GM18526 (cell line): Measurements from ENCODE around the gene PCDH15.

ENCODE experiments used
- POLR2A ChIP-seq: IDR thresholded peaks from 3 replicates; pipeline ENCODE4 v1.6.1; 2011; ENCODE audit not compliant: insufficient read length; ENCODE audit errors: extremely low read depth

PCDH15 gene

GRCh38 chr10:54749623-54750022, 51.4 kb downstream of the PCDH15 start:
- TF ChIP-seq POLR2A, result no peak

- TF ChIP-seq POLR2A, result no peak
These were observed 55.6 kb downstream of the PCDH15 start for GRCh38 chr10:54745436-54745835.

GRCh38 chr10:54742416-54742815, 58.6 kb downstream of the PCDH15 start:
- no peak for TF ChIP-seq POLR2A

DNA sequence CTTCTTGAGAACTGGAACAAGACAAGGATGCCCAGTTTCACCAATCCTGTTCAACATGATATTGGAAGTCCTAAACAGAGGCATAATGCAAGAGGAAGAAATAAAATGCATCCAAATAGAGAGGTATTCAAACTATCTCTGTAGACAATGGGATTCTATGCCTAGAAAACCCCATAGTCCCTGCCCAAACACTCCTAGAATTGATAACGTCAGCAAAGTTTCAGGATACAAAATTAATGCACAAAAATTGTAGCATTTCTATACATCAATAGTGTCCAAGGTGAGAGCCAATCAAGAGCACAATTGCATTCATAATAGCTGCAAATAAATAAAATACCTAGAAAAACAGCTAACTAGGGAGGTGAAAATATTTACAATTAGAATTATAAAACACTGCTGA, 72.5 kb downstream of the PCDH15 start:
- no peak for TF ChIP-seq POLR2A

DNA sequence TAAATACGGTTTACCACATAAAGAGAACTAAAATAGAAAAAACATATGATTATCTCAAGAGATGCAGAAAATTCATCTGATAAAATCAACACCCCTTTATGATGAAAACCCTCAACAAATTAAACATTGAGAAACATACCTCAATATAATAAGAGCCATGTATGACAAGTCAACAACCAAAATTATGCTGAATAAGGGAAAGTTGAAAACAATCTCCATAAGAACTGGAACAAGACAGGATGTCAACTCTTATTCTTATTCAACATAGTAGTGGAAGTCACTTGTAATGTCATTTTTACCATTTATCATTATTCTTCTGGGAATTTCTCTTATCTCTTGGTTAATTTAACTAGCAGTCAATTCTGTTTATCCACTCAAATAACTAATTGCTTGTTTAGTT, 79.0 kb downstream of the PCDH15 start:
- TF ChIP-seq POLR2A, result no peak

- TF ChIP-seq POLR2A, result no peak
These were observed 90.1 kb downstream of the PCDH15 start for GRCh38 chr10:54710918-54711317.

- TF ChIP-seq POLR2A, result no peak
These were observed 92.4 kb downstream of the PCDH15 start for GRCh38 chr10:54708591-54708990.

DNA sequence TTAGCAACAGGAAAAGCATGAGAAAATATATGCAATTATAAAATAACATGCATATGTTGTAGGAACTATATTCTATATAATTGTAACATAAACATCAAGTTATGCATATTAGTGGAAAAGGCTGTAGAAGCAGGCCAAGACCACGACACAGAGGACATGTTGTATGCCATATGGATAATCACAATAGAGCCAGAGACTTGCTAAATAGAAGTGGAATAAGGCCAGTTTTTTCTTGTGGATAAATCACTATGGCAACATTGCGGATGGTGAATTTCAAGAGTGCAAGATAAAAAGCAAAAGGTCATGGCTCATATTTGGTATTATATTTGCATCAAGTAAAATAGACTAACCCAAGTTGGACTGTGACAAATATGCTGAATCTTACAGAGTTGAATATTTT, 93.0 kb downstream of the PCDH15 start:
- TF ChIP-seq POLR2A, result no peak

DNA sequence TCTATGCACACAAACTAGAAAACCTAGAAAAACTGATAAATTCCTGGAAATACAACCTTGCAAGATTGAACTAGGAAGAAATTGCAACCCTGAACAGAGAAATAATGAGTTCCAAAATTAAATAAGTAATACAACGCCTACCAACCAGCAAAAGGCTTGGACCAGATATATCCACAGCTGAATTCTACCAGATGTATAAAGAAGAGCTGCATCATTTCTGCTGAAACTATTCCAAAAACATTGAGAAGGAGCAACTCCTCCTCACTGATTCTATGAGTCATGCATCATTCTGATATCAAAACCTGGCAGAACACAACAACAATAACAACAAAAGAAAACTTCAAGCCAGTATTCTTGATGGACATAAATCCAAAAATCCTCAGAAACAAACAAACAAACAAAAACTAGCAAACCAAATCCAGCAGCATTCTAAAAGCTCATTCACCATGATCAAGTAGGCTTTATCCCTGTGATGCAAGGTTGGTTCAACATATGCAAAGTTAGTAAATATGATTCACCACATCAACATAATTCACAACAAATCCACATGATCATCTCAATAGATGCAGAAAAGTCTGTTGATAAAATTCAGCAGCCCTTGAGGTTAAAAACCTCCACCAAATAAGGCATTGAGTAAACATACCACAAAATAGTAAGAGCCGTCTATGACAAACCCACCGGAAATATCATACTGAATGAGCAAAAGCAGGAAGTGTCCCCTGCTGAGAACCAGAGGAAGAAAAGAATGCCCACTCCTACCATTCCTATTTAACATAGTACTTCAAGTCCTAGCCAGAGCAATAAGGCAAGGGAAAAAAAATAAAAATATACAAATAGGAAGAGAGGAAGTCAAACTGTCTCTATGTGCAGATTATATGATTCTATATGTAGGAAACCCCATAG, 98.2 kb downstream of the PCDH15 start:
- TF ChIP-seq POLR2A, result no peak

GRCh38 chr10:54691331-54691730, 109.7 kb downstream of the PCDH15 start:
- no peak for TF ChIP-seq POLR2A

GRCh38 chr10:54682554-54682953, 118.5 kb downstream of the PCDH15 start:
- no peak for TF ChIP-seq POLR2A

DNA sequence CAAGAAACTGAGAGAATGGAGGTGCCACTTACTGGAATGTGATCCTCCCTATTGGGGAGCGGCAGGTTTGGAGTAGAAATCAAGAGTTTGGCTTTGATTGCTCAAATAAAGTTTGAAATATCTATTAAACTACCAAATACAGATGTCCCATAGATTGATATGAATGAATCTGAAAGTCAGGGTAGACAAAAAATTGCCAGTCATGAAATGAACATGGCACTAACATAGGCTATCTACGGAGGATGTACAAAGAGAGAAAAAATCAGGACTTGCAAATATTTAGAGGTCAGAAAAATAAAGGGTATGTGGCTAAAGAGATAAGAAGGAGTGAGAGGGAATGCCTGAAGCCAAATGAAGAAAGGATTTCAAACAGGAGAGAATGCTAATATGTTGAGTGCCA, 119.9 kb downstream of the PCDH15 start:
- no peak for TF ChIP-seq POLR2A

- no peak for TF ChIP-seq POLR2A
These were observed 133.9 kb downstream of the PCDH15 start for GRCh38 chr10:54667136-54667535.

GRCh38 chr10:54666192-54666591, 134.8 kb downstream of the PCDH15 start:
- no peak for TF ChIP-seq POLR2A

DNA sequence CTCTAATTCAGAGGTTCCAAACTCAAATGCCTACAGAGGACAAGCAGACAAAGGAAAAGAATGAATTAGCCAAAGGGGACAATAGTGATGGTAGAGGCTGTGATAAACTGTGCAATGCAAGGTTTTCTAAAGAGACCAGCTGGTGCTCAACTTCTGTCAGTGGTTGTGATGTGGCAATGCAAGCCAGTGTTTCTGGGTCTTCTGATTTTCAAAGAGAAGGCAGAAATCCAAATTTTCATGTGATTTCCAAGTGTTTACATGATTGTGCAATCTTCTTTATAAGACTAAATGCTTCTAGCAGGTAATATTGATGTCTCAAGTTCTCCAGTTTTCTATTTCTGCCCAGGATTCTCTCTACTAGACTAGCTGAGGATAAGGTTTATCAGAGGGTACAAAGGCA, 135.9 kb downstream of the PCDH15 start:
- no peak for TF ChIP-seq POLR2A

GRCh38 chr10:54660397-54660796, 140.6 kb downstream of the PCDH15 start:
- TF ChIP-seq POLR2A, result no peak

- TF ChIP-seq POLR2A, result no peak
These were observed 144.4 kb downstream of the PCDH15 start for GRCh38 chr10:54656643-54657042.
